DMS 273 (cell line): Measurements from ENCODE around the gene B4GALNT1.
A peak's percentile ranks its signal among the peaks of the same experiment; 100 is the strongest.
"Not testable (repeated sequence)": the region's sequence is repeated elsewhere in the genome, so short reads cannot be mapped to it uniquely, and the experiment has no call there.

Experiments
- DNase-seq: peaks from one replicate; lab custom pipeline; 2025; ENCODE audit not compliant: unreplicated experiment; lab: John Stamatoyannopoulos, UW

The B4GALNT1 gene

DNA sequence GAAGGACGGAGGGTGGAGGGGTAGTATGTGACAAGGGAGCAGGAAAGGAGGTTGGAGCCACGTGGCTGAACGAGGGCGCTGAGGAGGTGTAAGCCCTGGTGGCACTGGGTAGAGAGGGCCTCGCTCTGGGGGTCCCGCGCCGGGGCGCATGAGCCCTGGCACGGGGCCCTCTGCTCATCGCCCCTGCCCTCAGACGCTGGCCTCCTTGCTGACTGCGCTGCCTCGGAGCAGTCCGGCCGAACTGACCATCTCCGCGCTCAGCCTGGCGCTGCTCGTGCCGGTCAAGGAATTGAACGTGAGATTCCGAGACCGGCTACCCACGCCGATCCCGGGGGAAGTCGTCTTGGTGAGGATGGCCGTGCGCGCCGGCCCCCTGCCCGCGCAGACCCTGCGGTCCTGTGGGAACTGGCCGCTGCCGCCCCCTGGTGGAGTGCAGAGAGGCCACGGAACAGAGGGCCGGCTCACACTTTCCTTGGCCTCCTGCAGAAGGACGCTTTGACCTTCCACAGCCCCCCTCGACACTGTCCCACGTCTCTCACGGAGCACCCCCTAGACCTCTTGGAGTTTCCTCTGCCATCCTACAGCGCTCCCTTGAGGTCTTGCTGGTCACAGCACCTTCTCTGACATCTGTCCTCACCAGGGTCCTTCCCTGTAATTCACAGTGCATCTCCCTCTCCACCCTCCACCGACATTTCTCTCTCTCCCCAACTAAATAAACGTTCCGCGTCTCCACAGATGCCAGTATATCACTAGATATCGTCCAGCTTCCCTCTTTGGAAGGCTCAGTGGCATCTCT, 11.3 kb downstream of the B4GALNT1 start:
- DNase-seq: peak; percentile 70

DNA sequence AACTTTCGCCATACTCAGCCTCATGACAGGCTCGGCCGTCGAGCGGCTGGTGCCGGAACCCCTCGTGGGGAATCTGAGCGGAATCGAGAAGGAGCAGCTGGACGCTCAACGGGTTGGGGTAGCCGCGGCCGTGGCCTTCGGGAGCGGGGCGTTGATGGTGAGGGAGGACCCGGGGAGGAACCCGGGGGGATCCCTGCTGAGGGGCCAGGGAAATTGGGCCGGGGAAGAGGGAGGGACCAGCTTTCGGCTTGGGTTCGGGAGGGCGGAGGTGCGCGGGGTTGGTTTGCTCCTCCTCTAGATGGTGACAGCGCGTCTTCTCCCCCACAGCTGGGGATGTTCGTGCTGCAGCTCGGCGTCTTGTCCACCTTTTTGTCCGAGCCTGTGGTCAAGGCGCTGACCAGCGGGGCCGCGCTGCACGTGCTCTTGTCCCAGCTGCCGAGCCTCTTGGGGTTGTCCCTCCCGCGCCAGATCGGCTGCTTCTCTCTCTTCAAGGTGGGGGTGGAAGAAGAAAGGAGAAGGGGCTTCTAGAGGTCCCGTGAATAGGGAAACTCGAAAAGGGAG, 12.0 kb downstream of the B4GALNT1 start:
- no peak for DNase-seq

DNA sequence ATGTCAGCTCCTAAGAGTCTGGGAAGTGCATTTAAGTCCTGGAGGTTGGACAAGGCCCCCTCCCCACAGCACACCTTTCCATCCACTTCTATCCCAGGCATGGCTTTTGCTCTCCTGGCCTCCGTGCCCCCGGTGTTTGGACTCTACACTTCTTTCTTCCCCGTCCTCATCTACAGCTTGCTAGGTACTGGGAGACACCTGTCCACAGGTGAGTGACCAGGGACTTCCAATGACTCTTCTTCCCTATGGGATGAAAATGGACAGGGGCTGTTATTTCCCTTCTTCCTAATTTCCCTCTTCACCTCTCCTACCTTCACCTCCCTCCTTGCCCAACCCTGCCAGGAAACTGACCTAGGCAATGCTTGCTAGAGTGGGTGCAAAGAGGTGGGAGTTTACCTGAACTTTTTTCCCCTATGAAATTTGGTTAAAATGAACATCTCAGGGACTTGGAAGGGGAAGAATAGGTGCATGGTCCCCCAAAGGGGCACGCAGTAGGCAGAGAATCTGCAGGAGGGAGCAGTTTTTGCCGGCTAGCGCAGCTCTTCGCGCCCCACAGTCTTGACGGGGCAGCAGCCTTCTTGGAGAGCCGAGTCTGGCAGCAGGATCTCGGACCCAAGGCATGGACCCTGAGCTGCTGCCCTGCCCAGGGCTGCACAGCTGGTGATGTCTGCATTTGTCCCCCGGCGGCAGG, 12.6 kb downstream of the B4GALNT1 start:
- DNase-seq: no peak

DNA sequence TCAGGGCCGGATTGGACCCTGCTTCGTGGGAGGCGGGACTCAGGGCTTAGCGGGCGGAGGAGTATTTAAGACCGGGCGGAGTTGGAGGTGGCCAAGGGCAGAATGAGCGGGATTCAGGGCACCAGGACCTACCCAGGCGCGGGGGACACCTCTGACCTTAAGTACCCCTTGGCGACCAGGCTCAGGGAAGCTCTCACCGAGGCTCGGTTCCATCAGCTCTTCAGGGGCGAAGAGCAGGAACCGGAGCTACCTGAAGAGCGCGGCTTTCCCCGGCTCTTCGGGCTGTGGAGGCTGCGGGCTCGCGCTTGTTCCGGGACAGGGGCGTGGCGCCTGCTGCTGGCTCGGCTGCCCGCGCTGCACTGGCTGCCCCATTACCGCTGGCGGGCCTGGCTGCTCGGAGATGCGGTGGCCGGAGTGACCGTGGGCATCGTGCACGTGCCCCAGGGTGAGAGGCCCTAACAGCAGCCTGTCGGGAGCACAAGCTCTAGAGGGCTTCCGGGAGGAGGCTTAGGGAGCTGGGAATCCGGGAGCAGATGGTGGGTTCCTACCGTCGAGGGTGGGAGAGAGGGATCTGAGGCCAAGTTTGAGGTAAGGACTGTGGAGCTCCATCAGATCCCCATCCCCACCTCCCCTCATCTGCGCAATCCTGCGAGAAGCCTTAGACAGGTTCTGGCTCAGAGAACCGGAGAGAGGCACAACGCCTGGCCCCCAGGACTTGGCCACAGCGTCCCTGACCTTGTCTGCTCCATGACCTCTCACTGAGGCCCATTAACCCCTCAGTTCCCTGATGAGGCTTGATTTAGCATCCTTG, 13.4 kb downstream of the B4GALNT1 start:
- DNase-seq: peak; percentile 12

DNA sequence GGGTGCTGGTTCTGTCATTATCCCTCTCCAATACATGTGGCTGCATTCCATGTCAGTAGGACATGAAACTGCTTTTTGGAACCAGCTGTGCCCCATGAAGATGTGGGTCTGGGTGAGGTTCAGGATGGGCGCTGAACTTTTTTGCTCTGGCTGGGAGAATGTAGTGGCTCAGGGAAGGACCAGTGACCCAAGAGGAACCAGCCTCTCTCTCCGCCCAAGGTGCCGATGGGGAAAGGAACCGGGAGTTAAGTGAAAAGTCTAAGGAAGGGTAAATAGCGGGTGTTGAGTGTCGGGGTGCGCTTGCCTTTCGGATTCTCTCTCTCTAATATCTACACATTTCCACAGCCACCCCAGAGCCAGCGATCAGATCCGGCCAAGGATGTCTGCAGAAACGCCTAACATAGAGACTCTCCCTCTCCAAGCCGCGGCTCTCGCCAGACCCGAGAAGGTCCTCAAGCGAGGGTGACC, 14.0 kb downstream of the B4GALNT1 start:
- no peak for DNase-seq

GRCh38 chr12:57618431-57618830, 14.6 kb downstream of the B4GALNT1 start:
- not testable (repeated sequence) for DNase-seq

DNA sequence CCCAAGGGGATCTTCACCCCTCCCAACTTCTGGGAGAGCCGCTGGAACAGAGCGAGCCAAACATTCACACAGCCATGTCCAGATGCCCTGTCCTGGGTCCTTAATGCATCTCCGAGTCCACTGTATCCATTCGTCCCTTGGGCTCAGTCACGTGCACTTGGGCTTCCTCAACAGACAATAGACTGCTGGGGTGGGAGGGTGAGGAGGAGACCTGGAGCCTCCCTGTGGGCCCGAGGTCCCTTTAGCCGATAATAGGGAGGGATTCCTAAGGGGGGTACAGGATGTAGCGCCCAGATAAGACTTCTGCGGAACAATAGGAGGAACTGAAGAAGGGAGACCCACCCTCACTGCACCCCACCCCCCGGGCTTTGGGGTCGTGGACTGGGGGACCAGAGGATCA, 15.1 kb downstream of the B4GALNT1 start:
- DNase-seq: no peak

DNA sequence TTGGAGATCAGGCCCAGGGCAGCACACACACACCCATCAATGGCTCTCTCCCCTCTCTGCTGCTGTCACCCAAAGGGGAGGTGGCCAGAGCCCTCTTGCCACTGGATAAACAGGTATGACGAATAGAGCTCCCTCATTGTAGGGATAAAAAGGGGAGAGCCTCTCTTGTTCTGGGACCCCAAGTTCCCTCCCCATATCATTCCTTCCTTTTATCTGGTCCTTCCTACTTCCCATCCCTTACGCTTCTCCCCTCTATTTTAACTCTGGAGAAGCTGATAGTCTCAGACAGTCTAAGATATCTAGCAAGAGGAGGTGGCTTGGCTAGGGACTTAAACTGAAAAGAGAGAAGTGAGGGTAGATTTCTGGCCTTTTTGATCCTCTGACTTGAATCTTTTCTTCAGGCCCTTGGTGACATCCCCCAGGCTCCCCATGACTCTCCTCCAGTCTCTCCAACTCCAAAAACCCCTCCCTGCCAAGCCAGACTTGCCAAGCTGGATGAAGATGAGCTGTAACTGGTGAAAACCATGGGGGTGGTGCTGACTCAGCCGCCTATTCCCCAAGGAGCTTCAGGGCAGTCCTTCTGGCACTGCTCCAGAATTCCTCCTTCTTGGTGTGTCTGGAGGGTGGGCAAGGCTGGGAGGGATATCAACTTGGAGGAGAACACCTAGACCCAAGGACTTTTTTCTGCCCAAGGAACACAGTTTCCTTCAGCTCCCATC, 16.5 kb downstream of the B4GALNT1 start:
- DNase-seq: peak; percentile 10

- no peak for DNase-seq
Observed at GRCh38 chr12:57615637-57616036, 17.4 kb downstream of the B4GALNT1 start.

DNA sequence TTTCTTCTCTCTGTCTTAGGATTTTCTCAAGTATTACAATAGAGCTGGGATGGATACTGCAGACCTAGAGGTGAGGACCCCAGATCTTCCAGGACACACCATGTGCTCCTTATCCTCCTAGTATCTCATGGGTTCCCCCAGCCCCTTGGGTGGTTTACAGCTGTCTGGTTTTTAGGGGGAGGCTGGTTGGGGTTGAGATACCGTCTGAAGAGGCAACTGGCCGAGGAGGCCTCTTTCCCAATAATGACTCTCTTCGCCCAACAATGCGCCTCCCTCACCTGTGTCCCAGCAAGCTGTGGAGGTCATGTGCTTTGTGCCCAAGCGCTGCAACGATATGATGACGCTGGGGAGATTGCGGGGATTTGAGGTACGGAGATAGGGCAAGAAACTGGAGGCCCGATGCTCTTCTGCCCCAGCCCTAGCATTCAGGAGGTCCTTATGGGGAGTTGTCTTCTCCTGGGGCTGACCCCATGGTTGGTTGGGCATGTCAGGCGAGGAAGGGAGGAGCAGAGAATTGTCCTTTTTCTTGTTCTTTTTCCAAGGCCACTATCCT, 18.0 kb downstream of the B4GALNT1 start:
- no peak for DNase-seq

- DNase-seq: peak; percentile 50
Observed at GRCh38 chr12:57614178-57614947, 18.6 kb downstream of the B4GALNT1 start.

DNA sequence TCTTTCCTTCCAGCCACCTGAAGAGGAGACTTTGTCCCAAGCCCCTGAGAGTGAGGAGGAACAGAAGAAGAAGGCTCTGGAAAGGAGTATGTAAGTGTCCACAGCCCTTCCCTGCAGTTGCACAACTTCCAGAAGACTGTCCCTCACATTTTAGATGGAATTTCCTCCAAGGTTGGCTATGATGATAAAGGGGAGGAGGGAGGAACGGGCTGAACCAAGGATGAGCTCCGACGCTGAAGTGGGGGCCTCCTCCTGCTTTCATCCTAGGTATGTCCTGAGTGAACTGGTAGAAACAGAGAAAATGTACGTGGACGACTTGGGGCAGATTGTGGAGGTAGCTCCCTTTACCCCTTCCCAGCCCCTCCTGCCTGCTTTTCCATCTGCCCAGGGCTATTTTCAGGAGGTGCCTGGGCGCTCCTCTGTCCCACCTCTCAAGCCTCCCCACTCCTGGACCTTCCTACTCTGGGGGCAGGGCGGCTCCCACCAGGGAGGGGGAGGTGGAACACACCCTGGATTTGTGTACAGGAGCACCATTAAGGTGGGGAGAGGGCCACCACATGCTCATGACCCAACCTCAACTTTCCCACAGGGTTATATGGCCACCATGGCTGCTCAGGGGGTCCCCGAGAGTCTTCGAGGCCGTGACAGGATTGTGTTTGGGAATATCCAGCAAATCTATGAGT, 19.4 kb downstream of the B4GALNT1 start:
- DNase-seq: no peak

- DNase-seq: peak; percentile 81
Observed at GRCh38 chr12:57612711-57613426, 20.1 kb downstream of the B4GALNT1 start.

- DNase-seq: peak; percentile 81
Observed at GRCh38 chr12:57611827-57612710, 20.9 kb downstream of the B4GALNT1 start.

DNA sequence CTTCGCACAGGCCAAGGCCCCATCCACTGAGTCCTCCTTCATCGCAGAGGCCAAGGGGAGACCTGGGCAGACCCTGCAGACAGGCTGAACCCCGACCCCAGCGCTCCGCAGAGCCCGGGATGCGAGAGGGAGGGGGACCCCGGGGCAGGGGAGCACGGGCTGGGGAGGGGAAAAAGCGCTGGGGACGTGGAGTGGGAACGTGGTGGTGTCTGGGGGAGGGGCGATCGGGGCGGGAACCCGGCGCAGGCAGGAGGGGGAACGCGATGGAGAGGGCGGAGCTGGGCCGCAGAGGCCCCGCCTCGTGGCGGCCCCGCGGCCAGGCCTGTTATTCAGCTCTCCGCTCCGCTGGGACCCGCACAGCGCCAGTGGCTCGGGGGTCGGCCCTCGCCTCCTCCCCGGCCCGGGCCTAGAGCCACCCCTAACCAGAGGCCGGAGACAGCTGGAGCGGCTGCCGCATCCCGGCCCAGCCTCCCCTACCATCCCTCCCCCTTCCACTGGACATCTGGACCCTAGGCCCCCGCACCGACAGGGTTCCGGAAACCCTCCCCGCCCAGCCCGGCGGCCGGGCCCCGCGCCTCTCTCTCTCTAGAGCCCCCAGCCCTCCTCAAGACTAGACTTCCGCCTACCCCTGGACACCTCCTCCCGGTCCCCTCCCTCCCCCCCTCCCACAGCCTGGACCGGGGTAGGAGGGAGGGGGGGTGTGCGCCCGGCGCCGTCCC, 21.7 kb downstream of the B4GALNT1 start, which contains the start of gene ARHGEF25:
Gene ARHGEF25, plus strand, starts transcription at position 328 of the 719 bp plus-strand sequence. CDS start 460 bp downstream, outside the sequence.
- peak; percentile 88 for DNase-seq

- peak; percentile 28 for DNase-seq
Observed at GRCh38 chr12:57610554-57611107, 22.4 kb downstream of the B4GALNT1 start.
